HCT116 (cell line): ENCODE data around the gene ARL15. TPM values are rescaled to one million over a fixed set of nuclear protein-coding genes. Genes with fewer than 3 reads are reported as not detected.

Experiments used
- ATAC-seq: fragments of 200-7000 bp; cut with Tn5 transposase; 2 replicates; pipeline ENCODE4 v1.9.1; 2020; ENCODE audit warnings: mild to moderate bottlenecking, moderate library complexity
- BruUV-seq: library from RNA; stranded (reverse); fragments of 400-500 nt; replicated peaks from 2 replicates; lab custom pipeline; 2021; lab: Mats Ljungman, UMichigan
- CTCF ChIA-PET: fragments of 300-600 bp; sonication (Branson Sonifier 250); formaldehyde crosslinking; loops from one replicate; lab custom pipeline; 2021; ENCODE audit warnings: antibody characterized with exemption; lab: Charles Lee
- POLR2A ChIA-PET: fragments of 300-600, 350-600 bp; sonication (Branson Sonifier 250); formaldehyde crosslinking; loops from one replicate; lab custom pipeline; 2021; ENCODE audit warnings: antibody characterized with exemption; lab: Charles Lee
- RAD21 ChIA-PET, 2 experiments: fragments of 300-600 bp; sonication (Branson Sonifier 250); formaldehyde crosslinking; loops; one replicate each; lab custom pipeline; 2023; ENCODE audit warnings: low total read pairs in 2 of 2; ENCODE audit not compliant: uncharacterized antibody in 2 of 2, unreplicated experiment in 2 of 2, low non-redundant PET in 1 of 2; lab: Charles Lee
- DNase-seq: peaks from one replicate; pipeline ENCODE4 v3.0.0-alpha.2; 2010; ENCODE audit warnings: low read depth, low spot score
- H2AFZ ChIP-seq: fragments of 200-600 bp; shearing (Covaris generic), sonication (generic); 2 replicates; pipeline ENCODE4 v1.6.1; 2017; ENCODE audit warnings: low read depth, mixed run types, mixed read lengths, antibody characterized with exemption, low read length; ENCODE audit not compliant: poor library complexity, severe bottlenecking
- H3K27ac ChIP-seq: 2 replicates; pipeline ENCODE4 v1.5.1; 2012; ENCODE audit warnings: low read depth, low read length
- H3K27me3 ChIP-seq: fragments of 200-600 bp; sonication (generic); 2 replicates; pipeline ENCODE4 v1.6.1; 2016; ENCODE audit warnings: mixed run types, low read length, mixed read lengths; ENCODE audit not compliant: insufficient read depth
- H3K36me3 ChIP-seq, 2 experiments: fragments of 200-500 bp in 1 of 2; fragments of 200-600 bp in 1 of 2; sonication (Bioruptor generic) in 1 of 2; sonication (generic) in 1 of 2; 2 replicates each; pipeline versions ENCODE4 v1.5.1 to v1.6.1; 2014 to 2016; ENCODE audit warnings: low read length in 2 of 2, inconsistent platforms in 1 of 2, mixed read lengths in 1 of 2, mixed run types in 1 of 2; ENCODE audit not compliant: insufficient read depth in 2 of 2, control insufficient read depth in 1 of 2
- H3K4me1 ChIP-seq, 2 experiments: fragments of 200-600 bp in 1 of 2; sonication (generic) in 1 of 2; 2 replicates each; pipeline versions ENCODE4 v1.5.1 to v1.6.1; 2012 to 2017; ENCODE audit warnings: low read length in 2 of 2, inconsistent platforms in 1 of 2, mild to moderate bottlenecking in 1 of 2, mixed read lengths in 1 of 2, mixed run types in 1 of 2, moderate library complexity in 1 of 2; ENCODE audit not compliant: insufficient read depth in 2 of 2, control insufficient read depth in 1 of 2
- H3K4me2 ChIP-seq: fragments of 200-600 bp; sonication (generic); 2 replicates; pipeline ENCODE4 v1.6.1; 2017; ENCODE audit warnings: mixed run types, low read length, mixed read lengths
- H3K4me3 ChIP-seq, 2 experiments: fragments of 200-600 bp in 1 of 2; sonication (generic) in 1 of 2; replicated peaks in 1 of 2; 2 replicates each; pipeline ENCODE4 v1.5.1; 2011 to 2016; ENCODE audit warnings: low read length in 2 of 2, control low read depth in 1 of 2, low read depth in 1 of 2, mild to moderate bottlenecking in 1 of 2, mixed read lengths in 1 of 2, mixed run types in 1 of 2
- H3K79me2 ChIP-seq: fragments of 200-600 bp; sonication (generic); 2 replicates; pipeline ENCODE4 v1.6.1; 2017; ENCODE audit warnings: mild to moderate bottlenecking, mixed run types, low read length, moderate library complexity, mixed read lengths; ENCODE audit not compliant: insufficient read depth
- H3K9ac ChIP-seq: fragments of 200-600 bp; sonication (generic); 2 replicates; pipeline ENCODE4 v1.6.1; 2016; ENCODE audit warnings: low read length, mixed read lengths
- H3K9me2 ChIP-seq: fragments of 200-600 bp; sonication (generic), shearing (Covaris generic); 2 replicates; pipeline ENCODE4 v1.6.1; 2017; ENCODE audit warnings: mixed run types, mild to moderate bottlenecking, moderate library complexity; ENCODE audit not compliant: insufficient read depth
- H3K9me3 ChIP-seq, 2 experiments: fragments of 200-500 bp in 1 of 2; fragments of 200-600 bp in 1 of 2; sonication (Bioruptor generic) in 1 of 2; sonication (generic) in 1 of 2; 2 replicates each; pipeline ENCODE4 v1.6.1; 2014 to 2017; ENCODE audit warnings: low read length in 2 of 2, mixed read lengths in 2 of 2, inconsistent platforms in 1 of 2, low read depth in 1 of 2, mild to moderate bottlenecking in 1 of 2, mixed run types in 1 of 2, moderate library complexity in 1 of 2; ENCODE audit not compliant: control insufficient read depth in 1 of 2, insufficient read depth in 1 of 2
- H4K20me1 ChIP-seq: fragments of 200-600 bp; sonication (generic), shearing (Covaris generic); 2 replicates; pipeline ENCODE4 v1.6.1; 2017; ENCODE audit warnings: mixed run types, mild to moderate bottlenecking, moderate library complexity; ENCODE audit not compliant: insufficient read depth
- CEBPB ChIP-seq: IDR thresholded peaks from 2 replicates; pipeline ENCODE4 v1.6.1; 2012; ENCODE audit warnings: low read depth
- EGR1 ChIP-seq: IDR thresholded peaks from 2 replicates; pipeline ENCODE4 v1.6.1; 2012; ENCODE audit warnings: low read depth
- ELF1 ChIP-seq: IDR thresholded peaks from 2 replicates; pipeline ENCODE4 v1.6.1; 2012; ENCODE audit warnings: low read depth, borderline replicate concordance
- EZH2 ChIP-seq: fragments of 200-600 bp; sonication (generic); IDR thresholded peaks from 2 replicates; pipeline ENCODE4 v1.6.1; 2017; ENCODE audit warnings: antibody characterized with exemption, mixed run types
- FOSL1 ChIP-seq: IDR thresholded peaks from 2 replicates; pipeline ENCODE4 v1.6.1; 2012; ENCODE audit warnings: low read depth
- POLR2A ChIP-seq: IDR thresholded peaks from 2 replicates; pipeline ENCODE4 v1.7.0; 2011; ENCODE audit warnings: borderline replicate concordance; ENCODE audit not compliant: insufficient read depth, insufficient read length; ENCODE audit errors: extremely low read depth
- intact Hi-C: fragments of 100-400 bp; cut with micrococcal nuclease; formaldehyde crosslinking; loops from 2 replicates; pipeline ENCODE4 v1.10.0; 2022
- total RNA-seq: library from RNA; stranded (reverse); gene quantifications from one replicate; pipeline ENCODE4 v1.2.1, GENCODE V29; 2021; ENCODE audit not compliant: unreplicated experiment

The ARL15 gene
- total RNA-seq, 1 experiment from 2014 or later = 15.0 TPM

GRCh38 chr5:54326662-54327270 lies 16.4 kb upstream of the ARL15 start:
- Histone ChIP-seq H3K79me2 (no peaks in the 10 kb centered on the region), H3K9me2 (no peaks in the 10 kb centered on the region), H3K27me3 (no peaks in the 10 kb centered on the region), H2AFZ (no peak overlapping the region), H3K4me2 (no peak overlapping the region), H3K9ac (no peak overlapping the region), H3K36me3 (no peaks in the 10 kb centered on the region), H4K20me1 (no peaks in the 10 kb centered on the region), H3K9me3 (no peaks in the 10 kb centered on the region), H3K27ac (no peak overlapping the region), H3K4me3 (no peak overlapping the region)
- ATAC-seq = no peak
- RAD21 ChIA-PET = no interaction called here
- no peak for DNase-seq
- CTCF ChIA-PET = no interaction called here
- BruUV-seq = no TSS peak
- POLR2A ChIA-PET = interaction anchor here (0.9 to 2.0 kb wide), 3 partner anchors 15 to 17 kb away, joined by 3 to 6 read pairs (median 3); partner anchors contain the start of gene ARL15
- TF ChIP-seq POLR2A (no peak), EGR1 (no peak), FOSL1 (no peak)
- TF ChIP-seq, all 23 proteins: peak for 0
- H3K4me1 ChIP-seq = no peaks in the 10 kb centered on the region
- intact Hi-C loops = no loop called here

GRCh38 chr5:54325610-54326311 lies 15.4 kb upstream of the ARL15 start:
- BruUV-seq = no TSS peak

More at GRCh38 chr5:54325610-54326311, 15.4 kb upstream of the ARL15 start:
- H3K9me2 ChIP-seq = no peaks in the 10 kb centered on the region
- POLR2A ChIA-PET = interaction anchor here (0.9 kb wide), 1 partner anchor 16 kb away, joined by 3 read pairs; the partner anchor contains the start of gene ARL15
- H3K4me1 ChIP-seq = no peaks in the 10 kb centered on the region
- no peaks in the 10 kb centered on the region for H4K20me1 ChIP-seq
- H3K9me3 ChIP-seq = no peaks in the 10 kb centered on the region
- H3K36me3 ChIP-seq = no peaks in the 10 kb centered on the region
- H3K4me3 ChIP-seq = no peak overlapping the region
- intact Hi-C loops = no loop called here
- DNase-seq (no peak), ATAC-seq (no peak)
- CTCF ChIA-PET = no interaction called here
- no peak overlapping the region for H2AFZ ChIP-seq
- H3K4me2 ChIP-seq = no peak overlapping the region
- H3K9ac ChIP-seq = no peak overlapping the region
- no peaks in the 10 kb centered on the region for H3K27me3 ChIP-seq
- no peaks in the 10 kb centered on the region for H3K79me2 ChIP-seq
- RAD21 ChIA-PET = no interaction called here
- TF ChIP-seq EZH2 = no peak
- no peak for TF ChIP-seq ELF1
- TF ChIP-seq CEBPB = no peak
- no peak overlapping the region for H3K27ac ChIP-seq
